Mesenchymal stem cell (in vitro differentiated cells and primary cell): ENCODE data around the gene REEP1.
A peak's percentile ranks its signal among the peaks of the same experiment; 100 is the strongest.

Experiments used
- DNase-seq: peaks from one replicate; pipeline ENCODE4 v3.0.0-alpha.2; 2013
- H2AFZ ChIP-seq: one replicate; pipeline ENCODE4 v1.6.1; 2013; ENCODE audit warnings: low read depth, mild to moderate bottlenecking, control low read depth, inconsistent platforms, low read length, moderate library complexity
- H2AK5ac ChIP-seq: 2 replicates; pipeline ENCODE4 v1.6.1; 2013; ENCODE audit warnings: low read length, moderate library complexity, mild to moderate bottlenecking, inconsistent platforms; ENCODE audit not compliant: severe bottlenecking
- H2BK120ac ChIP-seq: one replicate; pipeline ENCODE4 v1.6.1; 2013; ENCODE audit warnings: low read depth, mild to moderate bottlenecking, inconsistent platforms, low read length, moderate library complexity
- H2BK12ac ChIP-seq, 2 experiments: one replicate each; pipeline ENCODE4 v1.6.1; 2013; ENCODE audit warnings: inconsistent platforms in 2 of 2, low read length in 2 of 2, mild to moderate bottlenecking in 2 of 2, moderate library complexity in 2 of 2, control low read depth in 1 of 2
- H2BK15ac ChIP-seq: one replicate; pipeline ENCODE4 v1.6.1; 2013; ENCODE audit warnings: mild to moderate bottlenecking, low read depth, inconsistent platforms; ENCODE audit not compliant: poor library complexity, severe bottlenecking
- H2BK5ac ChIP-seq: 2 replicates; pipeline ENCODE4 v1.6.1; 2013; ENCODE audit warnings: low read depth, mild to moderate bottlenecking, low read length, control low read depth, inconsistent platforms; ENCODE audit not compliant: poor library complexity, severe bottlenecking
- H3K14ac ChIP-seq, 2 experiments: one replicate each; pipeline ENCODE4 v1.6.1; 2013; ENCODE audit warnings: inconsistent platforms in 2 of 2, low read length in 2 of 2, control low read depth in 1 of 2, mild to moderate bottlenecking in 1 of 2, moderate library complexity in 1 of 2
- H3K18ac ChIP-seq, 2 experiments: one replicate each; pipeline ENCODE4 v1.6.1; 2013; ENCODE audit warnings: inconsistent platforms in 2 of 2, low read length in 2 of 2, control low read depth in 1 of 2, low read depth in 1 of 2, mild to moderate bottlenecking in 1 of 2
- H3K23ac ChIP-seq, 2 experiments: one replicate each; pipeline ENCODE4 v1.6.1; 2013; ENCODE audit warnings: inconsistent platforms in 2 of 2, low read length in 2 of 2, mild to moderate bottlenecking in 2 of 2, moderate library complexity in 2 of 2, control low read depth in 1 of 2
- H3K27ac ChIP-seq: 2 replicates; pipeline ENCODE4 v1.5.1; 2013; ENCODE audit warnings: mild to moderate bottlenecking, moderate library complexity, low read length, control low read depth, inconsistent platforms; ENCODE audit not compliant: poor library complexity, severe bottlenecking
- H3K27me3 ChIP-seq, 2 experiments: 2 replicates each; pipeline versions ENCODE4 v1.6.1 to v1.7.0; 2013; ENCODE audit warnings: low read length in 2 of 2, mild to moderate bottlenecking in 2 of 2, moderate library complexity in 2 of 2, control low read depth in 1 of 2, inconsistent platforms in 1 of 2; ENCODE audit not compliant: control insufficient read depth in 1 of 2, insufficient read depth in 1 of 2
- H3K36me3 ChIP-seq, 2 experiments: 2 replicates each; pipeline versions ENCODE4 v1.6.1 to v1.7.0; 2013; ENCODE audit warnings: low read length in 2 of 2, control low read depth in 1 of 2, inconsistent platforms in 1 of 2, low read depth in 1 of 2, mild to moderate bottlenecking in 1 of 2; ENCODE audit not compliant: insufficient read depth in 2 of 2, control insufficient read depth in 1 of 2
- H3K4ac ChIP-seq, 2 experiments: one replicate each; pipeline ENCODE4 v1.6.1; 2013; ENCODE audit warnings: inconsistent platforms in 2 of 2, low read length in 2 of 2, mild to moderate bottlenecking in 2 of 2, moderate library complexity in 2 of 2, control low read depth in 1 of 2, low read depth in 1 of 2
- H3K4me1 ChIP-seq: 2 replicates; pipeline ENCODE4 v1.6.1; 2013; ENCODE audit warnings: low read depth, low read length, control low read depth; ENCODE audit not compliant: control insufficient read depth, insufficient read depth
- H3K4me2 ChIP-seq: 2 replicates; pipeline ENCODE4 v1.6.1; 2013; ENCODE audit warnings: low read length, mild to moderate bottlenecking, inconsistent platforms; ENCODE audit not compliant: poor library complexity, severe bottlenecking
- H3K4me3 ChIP-seq, 2 experiments: 2 replicates each; pipeline versions ENCODE4 v1.5.1 to v1.7.0; 2013; ENCODE audit warnings: low read length in 2 of 2, mild to moderate bottlenecking in 2 of 2, control low read depth in 1 of 2, low read depth in 1 of 2; ENCODE audit not compliant: insufficient read depth in 1 of 2
- H3K79me1 ChIP-seq: replicated peaks from 2 replicates; pipeline ENCODE4 v1.6.1; 2013; ENCODE audit warnings: mild to moderate bottlenecking, control low read depth, low read length, inconsistent platforms; ENCODE audit not compliant: poor library complexity, severe bottlenecking
- H3K9ac ChIP-seq: 2 replicates; pipeline ENCODE4 v1.7.0; 2013; ENCODE audit warnings: mild to moderate bottlenecking, low read length, moderate library complexity
- H3K9me3 ChIP-seq: 2 replicates; pipeline ENCODE4 v1.7.0; 2013; ENCODE audit warnings: mild to moderate bottlenecking, low read length; ENCODE audit not compliant: control insufficient read depth
- H4K8ac ChIP-seq: one replicate; pipeline ENCODE4 v1.6.1; 2013; ENCODE audit warnings: inconsistent platforms, mild to moderate bottlenecking, low read length, moderate library complexity
- H4K91ac ChIP-seq: one replicate; pipeline ENCODE4 v1.6.1; 2013; ENCODE audit warnings: mild to moderate bottlenecking, low read length, inconsistent platforms
- WGBS: methylation state at CpG from one replicate; pipeline ENCODE4 v1.1.7; 2013; ENCODE audit warnings: mixed read lengths; 5-methylcytosine and 5-hydroxymethylcytosine counted together

Gene REEP1

GRCh38 chr2:86341470-86341869, 4.0 kb upstream of the REEP1 start:
- Histone ChIP-seq H2AFZ (no peak overlapping the region), H3K23ac (no peak overlapping the region), H3K79me1 (no peaks in the 10 kb centered on the region), H4K91ac (no peak overlapping the region), H3K9me3 (peaks cover 18% of the 10 kb centered on the region), H4K8ac (no peak overlapping the region), H3K27ac (no peak overlapping the region), H3K4me3 (no peak overlapping the region), H3K18ac (no peak overlapping the region), H2BK120ac (no peak overlapping the region), H3K36me3 (no peaks in the 10 kb centered on the region), H2AK5ac (no peak overlapping the region), H3K4me1 (peaks cover 12% of the 10 kb centered on the region), H3K4me2 (no peak overlapping the region), H3K27me3 (peaks cover 42 to 59% of the 10 kb centered on the region in 2 experiments), H3K9ac (no peak overlapping the region), H2BK5ac (no peak overlapping the region), H3K4ac (no peak overlapping the region), H3K14ac (no peak overlapping the region), H2BK15ac (no peak overlapping the region), H2BK12ac (no peak overlapping the region)
- DNase-seq, result no peak

GRCh38 chr2:86338778-86339295, 1.4 kb upstream of the REEP1 start:
- no peaks in the 10 kb centered on the region for H3K36me3 ChIP-seq
- no peak overlapping the region for H2AFZ ChIP-seq
- no peak overlapping the region for H4K91ac ChIP-seq
- WGBS, result 88% methylated on average over 10 of the region's 10 CpGs
- DNase-seq, result no peak
- no peak overlapping the region for H2BK5ac ChIP-seq
- H3K23ac ChIP-seq, result no peak overlapping the region
- no peak overlapping the region for H3K27ac ChIP-seq
- peaks cover 18% of the 10 kb centered on the region for H3K9me3 ChIP-seq
- no peak overlapping the region for H3K18ac ChIP-seq
- H2BK15ac ChIP-seq, result no peak overlapping the region
- H3K27me3 ChIP-seq, result peaks cover 64 to 67% of the 10 kb centered on the region in 2 experiments
- no peaks in the 10 kb centered on the region for H3K79me1 ChIP-seq
- H2BK12ac ChIP-seq, result no peak overlapping the region
- H3K14ac ChIP-seq, result no peak overlapping the region
- H3K4me2 ChIP-seq, result no peak overlapping the region
- peaks cover 12% of the 10 kb centered on the region for H3K4me1 ChIP-seq
- no peak overlapping the region for H3K4me3 ChIP-seq
- H3K4ac ChIP-seq, result no peak overlapping the region
- no peak overlapping the region for H2BK120ac ChIP-seq
- H3K9ac ChIP-seq, result no peak overlapping the region
- no peak overlapping the region for H4K8ac ChIP-seq
- H2AK5ac ChIP-seq, result no peak overlapping the region

GRCh38 chr2:86336675-86337243, 667 bp downstream of the REEP1 start:
- no peaks in the 10 kb centered on the region for H3K79me1 ChIP-seq
- peaks cover 12% of the 10 kb centered on the region for H3K4me1 ChIP-seq
- H3K27me3 ChIP-seq, result peaks cover 79 to 88% of the 10 kb centered on the region in 2 experiments
- H2BK15ac ChIP-seq, result no peak overlapping the region
- H2AFZ ChIP-seq, result no peak overlapping the region
- H3K18ac ChIP-seq, result no peak overlapping the region
- peaks cover 18% of the 10 kb centered on the region for H3K9me3 ChIP-seq
- no peak overlapping the region for H2BK120ac ChIP-seq
- H2BK5ac ChIP-seq, result no peak overlapping the region
- no peak overlapping the region for H3K27ac ChIP-seq
- no peak overlapping the region for H2AK5ac ChIP-seq
- no peak overlapping the region for H3K14ac ChIP-seq
- peak overlapping the region; percentile 87 for H3K4me2 ChIP-seq
- no peak for DNase-seq
- no peak overlapping the region for H3K9ac ChIP-seq
- no peak overlapping the region for H2BK12ac ChIP-seq
- no peak overlapping the region for H3K4ac ChIP-seq
- H3K4me3 ChIP-seq, result peak overlapping the region; percentile 45 to 53
- H4K8ac ChIP-seq, result no peak overlapping the region
- H3K23ac ChIP-seq, result peak overlapping the region in 1 of 2 experiments; percentile 11
- 4% methylated on average over 45 of the region's 45 CpGs for WGBS
- no peak overlapping the region for H4K91ac ChIP-seq
- H3K36me3 ChIP-seq, result no peaks in the 10 kb centered on the region

- Histone ChIP-seq H3K23ac (no peak overlapping the region), H3K14ac (no peak overlapping the region), H4K8ac (no peak overlapping the region), H2BK120ac (no peak overlapping the region), H3K79me1 (no peaks in the 10 kb centered on the region), H3K4me2 (no peak overlapping the region), H2BK5ac (no peak overlapping the region), H3K4me3 (no peak overlapping the region), H3K27me3 (peaks cover 80 to 91% of the 10 kb centered on the region in 2 experiments), H2BK15ac (no peak overlapping the region), H3K4ac (no peak overlapping the region), H3K27ac (no peak overlapping the region), H3K4me1 (peaks cover 12% of the 10 kb centered on the region), H2AK5ac (no peak overlapping the region), H4K91ac (no peak overlapping the region), H2AFZ (no peak overlapping the region), H2BK12ac (no peak overlapping the region), H3K36me3 (no peaks in the 10 kb centered on the region), H3K9ac (no peak overlapping the region), H3K9me3 (peaks cover 12% of the 10 kb centered on the region), H3K18ac (no peak overlapping the region)
- WGBS, result 53% methylated on average over 13 of the region's 15 CpGs
- no peak for DNase-seq
These were observed 1.4 kb downstream of the REEP1 start for GRCh38 chr2:86335865-86336674.
